Tibial artery (tissue), 4 donors: ENCODE data around the gene CHERP.

Experiments used
- DNase-seq, 2 donors: peaks; one replicate each; pipeline ENCODE4 v3.0.0-alpha.2; 2019
- H3K27ac ChIP-seq, 2 donors: fragments of 200-600 bp; sonication (generic) in 1 of 2; 1 replicate in 1 of 2; 2 replicates in 1 of 2; pipeline ENCODE4 v1.5.1; 2018 to 2019; ENCODE audit warnings: mild to moderate bottlenecking in 1 of 2
- H3K27me3 ChIP-seq, 2 donors: fragments of 200-600 bp; sonication (generic) in 1 of 2; one replicate each; pipeline versions ENCODE4 v1.5.1 to v1.6.0; 2016 to 2019
- H3K36me3 ChIP-seq, 3 donors: fragments of 200-600 bp; sonication (generic) in 2 of 3; one replicate each; pipeline ENCODE4 v1.5.1; 2016 to 2019; ENCODE audit warnings: mild to moderate bottlenecking in 2 of 3
- H3K4me1 ChIP-seq, 4 donors: fragments of 200-600 bp; sonication (generic) in 2 of 4; 1 replicate in 3 of 4; 2 replicates in 1 of 4; pipeline ENCODE4 v1.5.1; 2016 to 2019
- H3K4me3 ChIP-seq, 2 donors: fragments of 200-600 bp; sonication (generic) in 1 of 2; 1 replicate in 1 of 2; 2 replicates in 1 of 2; pipeline ENCODE4 v1.5.1; 2018 to 2019; ENCODE audit warnings: mild to moderate bottlenecking in 2 of 2
- H3K9me3 ChIP-seq, 3 donors: fragments of 200-600 bp; sonication (generic) in 1 of 3; one replicate each; pipeline ENCODE4 v1.5.1; 2016 to 2019
- intact Hi-C: fragments of 100-400 bp; cut with DNase I; formaldehyde crosslinking; loops from one replicate; pipeline ENCODE4 v1.15.0; 2023; ENCODE audit warnings: low total_unique reads
- TF ChIP-seq, protein P1 (sequence below), 2 experiments: fragments of 200-600 bp in 1 of 2; fragments of 450-650 bp in 1 of 2; IDR thresholded peaks; one replicate each; pipeline ENCODE4 v1.5.1; 2017 to 2019; ENCODE audit warnings: antibody characterized with exemption in 2 of 2, mild to moderate bottlenecking in 1 of 2, moderate library complexity in 1 of 2

Gene CHERP

DNA sequence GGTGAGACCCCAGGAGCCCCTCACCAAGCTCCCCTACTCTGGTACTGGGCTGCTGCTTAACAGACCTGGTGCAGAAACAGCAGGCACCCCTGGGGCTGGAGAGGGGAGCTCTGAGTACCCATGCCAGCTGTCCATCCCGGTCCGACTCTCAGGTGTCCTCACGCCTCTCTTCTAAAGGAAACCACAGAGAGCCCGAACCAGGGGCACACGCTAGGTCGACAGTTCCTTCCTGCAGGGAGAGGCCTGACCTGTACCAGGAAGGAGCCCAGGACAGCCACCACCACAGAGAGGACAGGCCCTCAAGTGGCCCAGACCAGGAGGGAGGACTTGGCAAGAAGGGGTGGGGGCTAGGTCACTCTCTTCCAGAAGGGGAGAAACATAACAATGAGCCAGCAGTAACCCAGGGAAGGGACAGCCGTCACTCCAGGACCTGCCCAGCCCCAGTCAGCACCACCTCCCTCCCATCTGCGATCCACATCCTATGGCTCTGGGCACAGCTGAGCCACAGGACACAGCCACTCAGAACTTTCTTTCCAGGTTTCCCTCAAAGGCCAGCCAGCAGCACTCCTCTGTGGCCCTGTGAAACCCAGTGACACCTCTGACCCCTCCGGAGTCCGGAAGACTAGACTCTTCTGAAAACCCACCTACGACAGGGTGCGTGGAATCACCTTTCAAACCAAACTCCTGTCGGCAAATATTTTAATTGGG lies 43.0 kb upstream of the CHERP start:
- no peaks in the 10 kb centered on the region for H3K36me3 ChIP-seq
- H3K4me1 ChIP-seq, result peaks cover 14 to 93% (median 57%) of the 10 kb centered on the region in 4 donors
- no peaks in the 10 kb centered on the region for H3K9me3 ChIP-seq
- TF ChIP-seq, protein P1, sequence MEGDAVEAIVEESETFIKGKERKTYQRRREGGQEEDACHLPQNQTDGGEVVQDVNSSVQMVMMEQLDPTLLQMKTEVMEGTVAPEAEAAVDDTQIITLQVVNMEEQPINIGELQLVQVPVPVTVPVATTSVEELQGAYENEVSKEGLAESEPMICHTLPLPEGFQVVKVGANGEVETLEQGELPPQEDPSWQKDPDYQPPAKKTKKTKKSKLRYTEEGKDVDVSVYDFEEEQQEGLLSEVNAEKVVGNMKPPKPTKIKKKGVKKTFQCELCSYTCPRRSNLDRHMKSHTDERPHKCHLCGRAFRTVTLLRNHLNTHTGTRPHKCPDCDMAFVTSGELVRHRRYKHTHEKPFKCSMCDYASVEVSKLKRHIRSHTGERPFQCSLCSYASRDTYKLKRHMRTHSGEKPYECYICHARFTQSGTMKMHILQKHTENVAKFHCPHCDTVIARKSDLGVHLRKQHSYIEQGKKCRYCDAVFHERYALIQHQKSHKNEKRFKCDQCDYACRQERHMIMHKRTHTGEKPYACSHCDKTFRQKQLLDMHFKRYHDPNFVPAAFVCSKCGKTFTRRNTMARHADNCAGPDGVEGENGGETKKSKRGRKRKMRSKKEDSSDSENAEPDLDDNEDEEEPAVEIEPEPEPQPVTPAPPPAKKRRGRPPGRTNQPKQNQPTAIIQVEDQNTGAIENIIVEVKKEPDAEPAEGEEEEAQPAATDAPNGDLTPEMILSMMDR (IDR thresholded peaks at IDR 0.05), result no peak
- no peak for DNase-seq
- no peaks in the 10 kb centered on the region for H3K27me3 ChIP-seq
- intact Hi-C loops, result no loop called here
- peak overlapping the region; percentile 51 to 58 for H3K27ac ChIP-seq
- no peak overlapping the region for H3K4me3 ChIP-seq

DNA sequence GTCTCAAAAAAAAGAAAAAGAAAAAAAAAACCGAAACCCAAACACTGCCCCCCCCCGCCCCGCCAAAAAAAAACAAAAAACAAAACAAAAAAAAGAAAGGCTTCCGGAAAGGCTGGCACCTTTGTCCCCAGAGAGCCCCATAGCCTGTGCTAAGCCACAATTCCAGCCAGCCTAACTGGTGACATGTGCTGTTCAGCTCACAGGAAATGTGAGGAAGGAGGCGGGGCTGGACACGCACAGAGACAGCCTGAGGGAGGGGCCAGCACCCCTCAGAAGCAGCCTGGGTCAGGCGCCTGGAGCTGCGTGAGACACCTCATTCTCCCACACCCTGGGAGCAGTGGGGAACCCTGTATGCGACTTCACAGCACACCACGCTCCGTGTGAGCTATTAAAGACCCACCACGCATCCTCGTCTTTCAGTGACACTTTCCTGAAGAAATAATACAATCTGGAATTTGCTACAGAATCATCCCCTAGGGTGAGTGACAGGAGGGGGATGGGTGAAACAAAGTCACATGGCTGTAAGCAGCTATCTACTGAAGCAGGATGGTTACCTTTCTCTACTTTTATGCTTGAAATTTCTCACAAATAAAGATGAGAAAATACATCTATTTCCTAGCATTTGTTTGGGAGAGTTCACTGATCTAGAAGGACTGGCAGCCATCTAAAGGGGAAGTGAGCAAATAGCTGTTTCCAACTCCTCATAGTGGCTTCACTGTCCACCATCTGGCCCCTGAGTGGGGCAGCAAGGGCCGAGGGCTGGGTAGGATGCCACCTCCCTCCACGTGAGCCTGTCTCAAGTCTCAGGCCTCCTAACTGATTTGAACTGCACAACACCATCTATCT lies 42.2 kb upstream of the CHERP start:
- intact Hi-C loops, result no loop called here
- H3K4me1 ChIP-seq, result peaks cover 14 to 86% (median 57%) of the 10 kb centered on the region in 4 donors
- no peaks in the 10 kb centered on the region for H3K36me3 ChIP-seq
- no peaks in the 10 kb centered on the region for H3K27me3 ChIP-seq
- TF ChIP-seq, protein P1 (IDR thresholded peaks at IDR 0.05), result no peak
- H3K27ac ChIP-seq, result peak overlapping the region; percentile 51 to 58
- H3K9me3 ChIP-seq, result no peaks in the 10 kb centered on the region
- H3K4me3 ChIP-seq, result peak overlapping the region in 1 of 2 donors; percentile 10
- DNase-seq, result peak; percentile 87 to 89

DNA sequence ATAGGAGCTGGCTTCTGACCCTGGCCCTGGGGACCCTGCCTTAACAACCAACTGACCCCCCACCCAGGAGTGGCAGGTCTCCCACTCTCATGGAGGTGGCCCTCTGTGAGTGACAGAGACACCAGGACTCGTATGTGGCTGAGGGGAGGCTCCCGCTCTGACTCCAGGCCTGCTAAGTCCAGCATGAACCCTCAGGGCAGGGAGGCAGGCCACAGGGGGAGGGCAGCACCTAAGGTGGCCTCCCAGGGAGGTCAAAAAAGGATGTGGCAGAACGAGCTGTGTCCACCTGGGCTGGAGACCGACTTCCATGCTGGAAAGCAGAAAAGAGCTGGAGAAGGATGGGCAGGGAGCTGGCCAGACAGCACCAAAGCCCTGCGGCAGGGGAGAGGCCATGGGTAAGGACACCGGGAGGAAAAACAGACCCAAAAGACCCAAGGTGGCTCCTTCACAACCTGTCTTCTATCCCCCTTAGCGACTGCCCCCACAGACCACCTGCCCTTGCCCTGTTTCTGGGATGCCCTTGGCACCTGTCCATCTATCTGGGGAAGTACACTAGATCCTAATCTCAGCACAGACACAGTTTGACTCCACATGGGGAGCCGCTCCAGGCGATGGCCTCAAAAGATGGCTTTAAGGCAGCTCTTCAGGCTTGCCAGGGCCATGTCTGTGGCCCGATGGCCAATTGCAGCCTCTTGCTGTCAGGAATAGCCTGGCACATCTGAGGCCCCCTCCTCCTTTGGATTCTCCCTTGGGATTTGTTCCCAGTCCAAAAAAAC lies 40.4 kb upstream of the CHERP start:
- Histone ChIP-seq H3K4me1 (peaks cover 8 to 69% (median 40%) of the 10 kb centered on the region in 4 donors), H3K36me3 (peaks cover 2 to 16% (median 10%) of the 10 kb centered on the region in 3 donors), H3K27me3 (no peaks in the 10 kb centered on the region), H3K9me3 (no peaks in the 10 kb centered on the region), H3K27ac (no peak overlapping the region), H3K4me3 (no peak overlapping the region)
- no peak for DNase-seq
- TF ChIP-seq, protein P1 (IDR thresholded peaks at IDR 0.05), result no peak
- intact Hi-C loops, result no loop called here

DNA sequence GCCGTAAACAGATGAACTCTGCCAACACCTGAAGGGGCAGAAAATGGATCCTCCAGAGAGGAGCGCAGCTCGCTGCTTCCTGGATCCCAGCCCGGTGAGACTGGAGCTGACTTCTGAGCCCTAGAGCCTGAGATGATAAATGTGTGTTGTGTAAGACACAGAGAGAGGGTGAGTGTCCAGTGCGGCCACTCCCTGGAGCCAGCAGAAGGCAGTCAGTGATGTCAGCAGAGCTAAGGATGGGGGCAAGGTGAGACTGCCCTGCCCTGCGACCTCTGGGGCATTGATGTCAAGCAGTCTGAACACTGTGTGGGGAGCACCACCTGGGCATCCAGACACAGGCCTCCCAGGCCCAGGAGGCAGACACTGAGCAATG lies 39.7 kb upstream of the CHERP start:
- no peaks in the 10 kb centered on the region for H3K9me3 ChIP-seq
- no peak overlapping the region for H3K4me3 ChIP-seq
- intact Hi-C loops, result no loop called here
- H3K4me1 ChIP-seq, result peaks cover 8 to 62% (median 33%) of the 10 kb centered on the region in 4 donors
- H3K27ac ChIP-seq, result no peak overlapping the region
- H3K27me3 ChIP-seq, result no peaks in the 10 kb centered on the region
- DNase-seq, result no peak
- TF ChIP-seq, protein P1 (IDR thresholded peaks at IDR 0.05), result no peak
- H3K36me3 ChIP-seq, result peaks cover 9 to 23% (median 17%) of the 10 kb centered on the region in 3 donors

DNA sequence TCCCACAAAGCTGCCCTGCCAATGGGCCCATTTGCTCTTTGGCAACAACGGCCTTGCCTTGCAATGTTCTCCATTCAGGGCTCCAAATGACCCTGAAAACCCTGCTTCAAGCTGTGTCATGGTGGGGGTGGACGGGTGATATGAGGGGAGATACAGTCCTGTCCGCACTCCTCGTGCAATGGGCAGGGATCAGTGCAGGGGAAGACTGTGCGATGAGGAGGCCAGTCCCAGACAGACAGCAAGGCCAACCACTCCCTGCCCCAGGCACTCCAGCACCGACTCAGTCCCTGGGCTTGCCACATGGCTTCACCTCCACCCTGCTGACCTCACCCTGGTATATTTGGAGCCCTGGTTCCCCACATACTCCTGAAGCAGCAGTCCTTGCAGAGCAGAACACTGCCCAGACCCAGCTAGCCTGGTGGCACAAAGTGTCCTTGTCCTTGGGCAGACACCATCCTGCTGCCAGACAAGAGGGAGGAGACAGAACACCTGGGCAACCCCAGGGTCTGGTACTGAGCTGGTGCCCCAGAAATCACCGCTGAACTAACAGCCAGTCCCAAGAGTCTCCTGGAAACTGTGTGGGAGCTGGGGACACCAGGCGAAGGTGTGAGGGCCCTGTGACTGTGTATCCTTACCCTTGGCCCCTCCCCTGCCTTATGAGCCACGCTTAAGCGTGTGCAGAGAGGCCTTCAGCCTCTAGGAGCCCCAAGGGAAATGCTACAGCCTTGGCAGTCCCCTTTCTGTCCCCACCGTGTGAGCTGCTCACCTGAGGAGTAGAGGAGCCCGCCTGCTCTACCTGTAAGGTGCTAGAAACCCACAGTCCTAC lies 39.1 kb upstream of the CHERP start:
- H3K27ac ChIP-seq, result no peak overlapping the region
- intact Hi-C loops, result no loop called here

More for the DNA sequence above, 39.1 kb upstream of the CHERP start:
- H3K36me3 ChIP-seq, result peaks cover 15 to 29% (median 23%) of the 10 kb centered on the region in 3 donors
- no peaks in the 10 kb centered on the region for H3K27me3 ChIP-seq
- H3K4me3 ChIP-seq, result no peak overlapping the region
- peaks cover 8 to 56% (median 29%) of the 10 kb centered on the region in 4 donors for H3K4me1 ChIP-seq
- no peaks in the 10 kb centered on the region for H3K9me3 ChIP-seq
- DNase-seq, result no peak
- TF ChIP-seq, protein P1 (IDR thresholded peaks at IDR 0.05), result no peak
